Sigmoid colon (tissue), 4 donors: ENCODE measurements around the gene LATS2.

Experiments
- EP300 ChIP-seq, 4 donors: sonication (generic); formaldehyde crosslinking; IDR thresholded peaks; one replicate each; pipeline ENCODE4 v1.6.1; 2017; ENCODE audit warnings: antibody characterized with exemption in 4 of 4
- POLR2A ChIP-seq, 2 donors: fragments of 450-650 bp; IDR thresholded peaks; one replicate each; pipeline ENCODE4 v1.6.1; 2016; ENCODE audit warnings: antibody characterized with exemption in 2 of 2, mild to moderate bottlenecking in 2 of 2, moderate library complexity in 2 of 2
- POLR2AphosphoS5 ChIP-seq, 4 donors: sonication (generic); formaldehyde crosslinking; IDR thresholded peaks; one replicate each; pipeline ENCODE4 v1.6.1; 2017; ENCODE audit warnings: antibody characterized with exemption in 4 of 4
- TF ChIP-seq, protein P1 (sequence below), 4 experiments: fragments of 450-650 bp in 3 of 4; fragments of 200-600 bp in 1 of 4; IDR thresholded peaks; one replicate each; pipeline ENCODE4 v1.5.1; 2016 to 2019; ENCODE audit warnings: antibody characterized with exemption in 4 of 4, mild to moderate bottlenecking in 3 of 4, moderate library complexity in 2 of 4

DNA sequence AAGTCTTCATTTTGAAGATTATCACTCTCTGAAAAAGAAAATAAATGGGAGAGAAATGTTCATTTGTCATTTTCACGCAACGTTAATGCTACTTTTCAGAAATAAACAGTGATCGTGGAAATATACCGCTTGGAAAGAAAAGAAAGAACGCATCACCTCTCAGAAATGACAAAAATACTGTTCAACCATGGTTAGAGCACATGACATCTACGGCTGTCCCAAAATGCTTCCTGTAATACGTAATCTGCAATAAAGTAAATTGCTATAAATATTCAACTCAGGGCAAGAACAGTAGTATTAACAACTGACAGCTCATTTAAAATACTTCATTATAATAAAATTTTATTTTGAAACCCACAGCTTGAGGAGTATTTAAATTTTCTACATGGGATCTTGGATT is 15.2 kb downstream of the LATS2 start:
- TF ChIP-seq, protein P1, sequence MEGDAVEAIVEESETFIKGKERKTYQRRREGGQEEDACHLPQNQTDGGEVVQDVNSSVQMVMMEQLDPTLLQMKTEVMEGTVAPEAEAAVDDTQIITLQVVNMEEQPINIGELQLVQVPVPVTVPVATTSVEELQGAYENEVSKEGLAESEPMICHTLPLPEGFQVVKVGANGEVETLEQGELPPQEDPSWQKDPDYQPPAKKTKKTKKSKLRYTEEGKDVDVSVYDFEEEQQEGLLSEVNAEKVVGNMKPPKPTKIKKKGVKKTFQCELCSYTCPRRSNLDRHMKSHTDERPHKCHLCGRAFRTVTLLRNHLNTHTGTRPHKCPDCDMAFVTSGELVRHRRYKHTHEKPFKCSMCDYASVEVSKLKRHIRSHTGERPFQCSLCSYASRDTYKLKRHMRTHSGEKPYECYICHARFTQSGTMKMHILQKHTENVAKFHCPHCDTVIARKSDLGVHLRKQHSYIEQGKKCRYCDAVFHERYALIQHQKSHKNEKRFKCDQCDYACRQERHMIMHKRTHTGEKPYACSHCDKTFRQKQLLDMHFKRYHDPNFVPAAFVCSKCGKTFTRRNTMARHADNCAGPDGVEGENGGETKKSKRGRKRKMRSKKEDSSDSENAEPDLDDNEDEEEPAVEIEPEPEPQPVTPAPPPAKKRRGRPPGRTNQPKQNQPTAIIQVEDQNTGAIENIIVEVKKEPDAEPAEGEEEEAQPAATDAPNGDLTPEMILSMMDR (IDR thresholded peaks at IDR 0.05): no peak
- TF ChIP-seq EP300 (IDR thresholded peaks at IDR 0.05) (peak in 3 of 4 donors; percentile 28 to 97 (median 42)), POLR2AphosphoS5 (IDR thresholded peaks at IDR 0.05) (peak; percentile 44 to 83 (median 48)), POLR2A (IDR thresholded peaks at IDR 0.05) (no peak)
